Endodermal cell (in vitro differentiated cells): Measurements from ENCODE around the gene NOP16. TPM values are rescaled to one million over a fixed set of nuclear protein-coding genes. Genes with fewer than 3 reads are reported as not detected.

ENCODE experiments used
- DNase-seq: peaks from one replicate; pipeline ENCODE4 v3.0.0-alpha.2; 2017
- H3K27ac ChIP-seq: 2 replicates; pipeline ENCODE4 v1.5.1; 2013; ENCODE audit warnings: mild to moderate bottlenecking, low read depth, low read length, moderate library complexity
- H3K27me3 ChIP-seq: 2 replicates; pipeline ENCODE4 v1.6.1; 2013; ENCODE audit warnings: mild to moderate bottlenecking, low read length, moderate library complexity; ENCODE audit not compliant: insufficient read depth, control insufficient read depth, poor library complexity, severe bottlenecking
- H3K36me3 ChIP-seq: 2 replicates; pipeline ENCODE4 v1.7.0; 2013; ENCODE audit warnings: mild to moderate bottlenecking, low read length, moderate library complexity; ENCODE audit not compliant: control insufficient read depth, insufficient read depth
- H3K4me1 ChIP-seq: one replicate; pipeline ENCODE4 v1.7.0; 2013; ENCODE audit warnings: low read length; ENCODE audit not compliant: control insufficient read depth, insufficient read depth
- H3K4me3 ChIP-seq: 2 replicates; pipeline ENCODE4 v1.5.1; 2013; ENCODE audit warnings: mild to moderate bottlenecking, low read length, moderate library complexity
- H3K9ac ChIP-seq: 2 replicates; pipeline ENCODE4 v1.6.1; 2013; ENCODE audit warnings: mild to moderate bottlenecking, low read length, moderate library complexity; ENCODE audit not compliant: poor library complexity, severe bottlenecking; ENCODE audit errors: extremely low read depth
- H3K9me3 ChIP-seq: 2 replicates; pipeline ENCODE4 v1.6.1; 2013; ENCODE audit warnings: mild to moderate bottlenecking, low read length, moderate library complexity; ENCODE audit not compliant: control insufficient read depth
- H3K27ac Mint-ChIP-seq: 2 replicates; pipeline ENCODE4 v1.8.0; 2020; ENCODE audit warnings: mixed read lengths
- H3K27me3 Mint-ChIP-seq: 2 replicates; pipeline ENCODE4 v1.8.0; 2021; ENCODE audit warnings: mild to moderate bottlenecking, mixed read lengths; ENCODE audit not compliant: insufficient read depth
- H3K36me3 Mint-ChIP-seq: 2 replicates; pipeline ENCODE4 v1.8.0; 2020; ENCODE audit warnings: low read depth, mixed read lengths
- H3K4me1 Mint-ChIP-seq: 2 replicates; pipeline ENCODE4 v1.8.0; 2020; ENCODE audit warnings: mixed read lengths
- H3K4me3 Mint-ChIP-seq: 2 replicates; pipeline ENCODE4 v1.8.0; 2020; ENCODE audit warnings: mild to moderate bottlenecking, moderate library complexity, mixed read lengths
- H3K9me3 Mint-ChIP-seq: 2 replicates; pipeline ENCODE4 v1.8.0; 2020; ENCODE audit warnings: mild to moderate bottlenecking, mixed read lengths
- CTCF ChIP-seq: fragments of 200-600 bp; sonication (generic); conservative IDR thresholded peaks from 2 replicates; pipeline ENCODE4 v1.5.0; 2021; ENCODE audit warnings: antibody characterized with exemption, mild to moderate bottlenecking
- WGBS, 2 experiments: methylation state at CpG; one replicate each; pipeline versions ENCODE4 v1.1.5 to v1.1.7; 2013; ENCODE audit warnings: missing lambda C conversion rate in 2 of 2, mixed read lengths in 1 of 2; ENCODE audit not compliant: insufficient coverage in 1 of 2, insufficient read length in 1 of 2; 5-methylcytosine and 5-hydroxymethylcytosine counted together
- total RNA-seq, 2 donors: library from RNA; stranded (reverse); fragmentation: NEBNext Ultra II Directional in 1 of 2; extraction: Animal tissue kit (Norgen Biotek cat#: 25700) in 1 of 2; gene quantifications; 2 replicates in 1 of 2; 3 replicates in 1 of 2; pipeline ENCODE4 v1.2.1, GENCODE V29; 2021

The NOP16 gene
- total RNA-seq, 2 donors from 2014 or later: 18.6 to 31.3 TPM

GRCh38 chr5:176418251-176418650 lies 29.9 kb upstream of the NOP16 start:
- Histone ChIP-seq H3K9ac (peak overlapping the region; percentile 73), H3K27ac (no peak overlapping the region), H3K4me1 (peaks cover 3% of the 10 kb centered on the region), H3K27me3 (no peaks in the 10 kb centered on the region), H3K9me3 (peaks cover 42% of the 10 kb centered on the region), H3K36me3 (peaks cover 5% of the 10 kb centered on the region), H3K4me3 (peak overlapping the region; percentile 13)
- Mint-ChIP-seq H3K27ac (peak overlapping the region; percentile 41), H3K27me3 (peaks cover 11% of the 10 kb centered on the region), H3K4me3 (no peak overlapping the region), H3K36me3 (peaks cover 12% of the 10 kb centered on the region), H3K4me1 (peaks cover 6% of the 10 kb centered on the region), H3K9me3 (peaks cover 58% of the 10 kb centered on the region)
- no peak for DNase-seq
- WGBS, 2 experiments: 87% methylated on average over 9 of the region's 9 CpGs
- TF ChIP-seq CTCF: no peak

- peaks cover 6% of the 10 kb centered on the region for H3K4me1 Mint-ChIP-seq
- peaks cover 11% of the 10 kb centered on the region for H3K27me3 Mint-ChIP-seq
- H3K4me1 ChIP-seq: peaks cover 3% of the 10 kb centered on the region
- WGBS, 2 experiments: 89 to 91% methylated on average over 11 of the region's 11 CpGs
- no peak for DNase-seq
- no peak overlapping the region for H3K9ac ChIP-seq
- no peaks in the 10 kb centered on the region for H3K27me3 ChIP-seq
- H3K36me3 Mint-ChIP-seq: peaks cover 9% of the 10 kb centered on the region
- peak overlapping the region; percentile 15 for H3K4me3 ChIP-seq
- H3K9me3 ChIP-seq: peaks cover 30% of the 10 kb centered on the region
- no peak for TF ChIP-seq CTCF
- peaks cover 46% of the 10 kb centered on the region for H3K9me3 Mint-ChIP-seq
- H3K36me3 ChIP-seq: peaks cover 11% of the 10 kb centered on the region
- H3K27ac ChIP-seq: no peak overlapping the region
- peak overlapping the region; percentile 63 for H3K4me3 Mint-ChIP-seq
- H3K27ac Mint-ChIP-seq: peak overlapping the region; percentile 10
Measured at GRCh38 chr5:176416965-176417364, 28.6 kb upstream of the NOP16 start.

GRCh38 chr5:176415952-176416924 lies 27.8 kb upstream of the NOP16 start, which contains the start of gene CLTB:
TSS of gene CLTB (minus strand) at chr5:176416539. CDS start at chr5:176416363, 176 bp downstream.
- peak; percentile 96 for DNase-seq
- Mint-ChIP-seq H3K4me1 (peaks cover 6% of the 10 kb centered on the region), H3K4me3 (peak within 1 kb of the TSS; percentile 63), H3K9me3 (peaks cover 40% of the 10 kb centered on the region), H3K27me3 (peaks cover 9% of the 10 kb centered on the region), H3K27ac (peak within 1 kb of the TSS; percentile 61), H3K36me3 (peaks cover 8% of the 10 kb centered on the region)
- H3K27ac ChIP-seq: peak within 1 kb of the TSS; percentile 11
- TF ChIP-seq CTCF: peak; percentile 89
- H3K9ac ChIP-seq: peak within 1 kb of the TSS; percentile 88
- WGBS, 2 experiments: 3 to 10% methylated on average over 18 to 107 of the region's 107 CpGs
- peaks cover 23% of the 10 kb centered on the region for H3K9me3 ChIP-seq
- H3K4me3 ChIP-seq: peak within 1 kb of the TSS; percentile 95
- peaks cover 16% of the 10 kb centered on the region for H3K36me3 ChIP-seq
- no peaks in the 10 kb centered on the region for H3K27me3 ChIP-seq
- peaks cover 3% of the 10 kb centered on the region for H3K4me1 ChIP-seq
